Erythroblast (primary cell): Measurements from ENCODE around the gene FANK1.
"Not testable (repeated sequence)": the region's sequence is repeated elsewhere in the genome, so short reads cannot be mapped to it uniquely, and the experiment has no call there.

Experiments
- DNase-seq, 2 experiments: peaks; one replicate each; lab custom pipeline; 2025; lab: John Stamatoyannopoulos, UW
- GATA1 ChIP-seq: IDR thresholded peaks from 2 replicates; pipeline ENCODE4 v1.6.1; 2011; ENCODE audit warnings: low read depth, mild to moderate bottlenecking, control low read depth, low read length, moderate library complexity
- POLR2A ChIP-seq: IDR thresholded peaks from 2 replicates; pipeline ENCODE4 v1.6.1; 2011; ENCODE audit warnings: mild to moderate bottlenecking, low read length

Gene FANK1

DNA sequence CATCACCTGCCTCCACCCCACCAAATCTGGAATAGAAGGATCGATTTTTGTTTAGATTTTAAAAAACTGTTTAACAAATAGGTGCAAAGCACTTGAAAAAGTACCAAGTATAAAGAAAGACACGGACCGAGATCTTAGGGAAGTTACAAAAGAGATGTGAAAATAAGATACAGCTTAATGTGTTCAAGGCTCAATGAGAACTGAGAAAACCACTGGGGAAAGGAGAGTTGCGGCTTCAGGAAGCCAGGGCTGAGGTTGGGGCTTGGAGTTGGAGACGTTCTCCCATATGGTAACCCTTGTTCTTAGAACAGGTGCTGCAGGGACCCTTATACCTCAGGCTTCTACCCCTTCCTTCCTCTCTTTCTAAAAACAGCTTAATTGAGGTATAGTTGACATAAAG is 140.2 kb downstream of the FANK1 start:
- no peak for TF ChIP-seq POLR2A
- no peak for TF ChIP-seq GATA1
- no peak for DNase-seq

- TF ChIP-seq POLR2A (no peak), GATA1 (no peak)
- DNase-seq = no peak
These were observed 141.6 kb downstream of the FANK1 start for GRCh38 chr10:126037946-126038345.

GRCh38 chr10:126041117-126041516 is 144.8 kb downstream of the FANK1 start:
- no peak for TF ChIP-seq GATA1
- TF ChIP-seq POLR2A = no peak
- DNase-seq = no peak

GRCh38 chr10:126041804-126042231 is 145.5 kb downstream of the FANK1 start:
- TF ChIP-seq POLR2A (no peak), GATA1 (no peak)
- DNase-seq = peak; percentile 35 to 71

- no peak for DNase-seq
- TF ChIP-seq GATA1 = no peak
- no peak for TF ChIP-seq POLR2A
These were observed 146.0 kb downstream of the FANK1 start for GRCh38 chr10:126042354-126042753.

DNA sequence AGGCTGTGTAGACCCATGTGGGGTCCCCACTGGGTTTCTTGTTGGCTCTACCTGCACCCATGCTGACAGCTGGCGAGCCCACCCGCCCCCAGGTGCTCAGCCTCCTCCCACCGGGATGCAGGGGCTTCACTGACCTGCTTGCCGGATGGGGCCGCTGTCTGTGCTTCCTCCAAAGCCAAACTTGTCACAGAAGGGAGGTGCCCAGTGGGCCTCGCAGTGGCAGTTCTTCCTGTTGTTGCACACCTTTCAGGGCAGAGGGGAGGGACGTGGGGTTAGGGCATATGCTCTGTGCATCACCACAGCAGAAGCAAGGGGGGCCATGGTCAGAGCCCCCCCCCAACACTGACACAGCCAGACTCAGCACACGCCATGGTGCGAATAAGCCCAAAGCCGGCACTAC is 146.5 kb downstream of the FANK1 start:
- no peak for DNase-seq
- TF ChIP-seq GATA1 (no peak), POLR2A (no peak)

- no peak for DNase-seq
- TF ChIP-seq GATA1 = no peak
- no peak for TF ChIP-seq POLR2A
These were observed 147.0 kb downstream of the FANK1 start for GRCh38 chr10:126043389-126043788.

DNA sequence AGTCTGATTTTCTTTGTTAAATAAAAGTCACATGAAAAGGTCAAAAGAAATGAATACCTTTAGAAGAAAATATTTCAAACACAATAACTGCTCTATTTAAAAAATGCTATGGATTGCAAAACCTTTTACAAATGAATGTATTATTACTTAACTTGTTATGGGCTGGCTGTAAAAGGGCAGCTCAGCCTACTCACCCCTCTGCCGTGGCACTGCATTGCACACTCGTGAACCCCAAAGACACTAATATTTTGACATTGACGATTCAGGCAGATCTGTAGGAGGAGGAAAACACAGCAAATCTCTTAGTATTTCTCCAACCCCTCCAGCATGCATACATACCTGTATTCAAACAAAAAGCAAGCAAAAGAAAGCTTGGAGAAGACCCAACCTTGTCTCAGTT is 149.5 kb downstream of the FANK1 start:
- TF ChIP-seq POLR2A = no peak
- no peak for TF ChIP-seq GATA1
- DNase-seq = no peak

GRCh38 chr10:126046831-126047230 is 150.5 kb downstream of the FANK1 start:
- no peak for TF ChIP-seq POLR2A
- TF ChIP-seq GATA1 = no peak
- no peak for DNase-seq

GRCh38 chr10:126047749-126048148 is 151.4 kb downstream of the FANK1 start:
- not testable (repeated sequence) for DNase-seq

DNA sequence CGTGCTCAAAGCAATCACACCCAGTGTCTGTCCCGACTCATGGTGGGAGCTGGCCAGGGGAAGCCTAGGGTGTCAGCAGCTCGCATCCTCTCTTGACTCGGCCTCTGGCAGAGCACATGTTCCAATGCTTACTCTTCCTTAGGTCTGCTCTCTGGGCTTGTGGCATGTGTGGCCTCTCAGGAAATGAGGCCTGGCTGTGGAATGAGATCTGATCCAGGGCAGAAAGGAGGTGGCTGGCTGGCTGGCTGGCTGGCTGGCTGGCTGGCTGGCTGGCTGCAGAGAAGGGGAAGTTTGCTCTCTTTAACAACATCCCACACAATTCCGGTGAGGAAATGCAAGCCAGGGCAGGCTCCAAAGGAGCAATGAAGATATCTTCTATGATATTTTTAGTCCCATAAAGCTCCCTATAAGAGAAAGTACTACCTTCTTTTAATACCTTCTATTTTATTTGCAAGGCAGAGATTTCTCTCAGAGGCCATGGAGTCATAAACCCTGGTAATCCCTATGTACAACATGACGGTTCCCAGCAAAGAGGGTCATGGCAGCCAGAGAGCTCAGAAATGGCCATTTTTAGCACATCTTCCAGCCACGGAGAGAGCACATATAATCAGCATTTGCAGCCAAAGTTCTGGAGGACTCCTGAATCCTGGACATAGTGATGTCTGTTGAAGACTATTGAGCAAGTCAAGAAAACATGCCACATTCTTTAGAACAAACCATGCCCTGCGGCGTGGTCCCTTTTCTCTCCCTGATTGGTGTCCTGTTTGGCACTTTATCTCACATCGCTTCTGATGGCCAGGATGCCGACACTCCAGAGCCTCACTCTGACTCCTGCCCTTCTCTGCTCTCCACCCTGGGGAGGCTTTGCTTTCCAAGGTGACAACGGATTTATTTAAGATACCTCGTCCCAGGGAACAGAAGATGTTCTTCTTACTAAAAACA is 153.7 kb downstream of the FANK1 start:
- DNase-seq = no peak
- TF ChIP-seq POLR2A (no peak), GATA1 (no peak)

- no peak for DNase-seq
- TF ChIP-seq GATA1 (no peak), POLR2A (no peak)
These were observed 155.8 kb downstream of the FANK1 start for GRCh38 chr10:126052171-126052570.

DNA sequence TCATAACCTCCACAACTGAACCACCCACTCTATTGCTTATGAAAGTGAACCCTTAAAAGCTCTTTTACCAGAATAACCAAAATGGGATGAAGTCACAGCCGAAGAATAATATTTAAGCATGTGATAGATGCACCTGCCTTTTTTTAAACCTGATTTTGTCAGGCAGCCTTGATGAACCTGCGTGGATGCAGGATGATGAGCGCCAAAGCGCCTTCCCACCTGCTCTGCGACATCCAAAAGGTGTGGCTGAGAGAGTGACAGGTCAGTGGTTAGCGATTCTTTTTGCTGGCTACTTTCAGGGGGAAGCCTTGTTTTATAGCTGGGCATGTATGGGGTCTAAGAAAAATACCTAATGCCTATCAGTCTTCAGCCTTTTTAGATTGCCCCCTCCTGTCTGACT is 157.8 kb downstream of the FANK1 start:
- DNase-seq = no peak
- TF ChIP-seq GATA1 (no peak), POLR2A (no peak)

GRCh38 chr10:126057494-126057893 is 161.1 kb downstream of the FANK1 start:
- DNase-seq = no peak
- no peak for TF ChIP-seq POLR2A
- no peak for TF ChIP-seq GATA1

DNA sequence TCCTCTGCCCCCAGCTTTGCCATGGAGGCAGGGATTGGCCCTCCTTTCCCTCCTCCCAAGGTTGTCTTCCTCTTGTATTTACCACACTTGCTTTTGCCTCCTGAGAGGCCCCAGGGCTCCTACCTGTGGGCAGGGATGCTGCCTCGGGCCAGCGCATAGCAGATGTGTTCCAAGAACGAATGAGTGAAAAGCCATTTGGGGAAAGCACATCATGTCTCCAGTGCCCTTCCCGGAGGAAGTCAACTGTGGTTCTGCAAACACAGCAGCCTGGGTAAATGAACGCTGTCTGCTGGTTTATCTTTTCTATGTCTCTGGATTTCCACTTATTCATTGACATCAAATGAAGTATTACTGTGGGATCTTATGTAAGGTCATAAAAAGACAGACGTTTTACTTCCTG is 161.7 kb downstream of the FANK1 start:
- DNase-seq = no peak
- TF ChIP-seq GATA1 = no peak
- TF ChIP-seq POLR2A = no peak
